ENCODE measurements around the gene EPS8L1. TPM values are rescaled to one million over a fixed set of nuclear protein-coding genes. Genes with fewer than 3 reads are reported as not detected.

The EPS8L1 gene
- total RNA-seq, 2 experiments from 2014 or later = 2.0 to 2.2 TPM

DNA sequence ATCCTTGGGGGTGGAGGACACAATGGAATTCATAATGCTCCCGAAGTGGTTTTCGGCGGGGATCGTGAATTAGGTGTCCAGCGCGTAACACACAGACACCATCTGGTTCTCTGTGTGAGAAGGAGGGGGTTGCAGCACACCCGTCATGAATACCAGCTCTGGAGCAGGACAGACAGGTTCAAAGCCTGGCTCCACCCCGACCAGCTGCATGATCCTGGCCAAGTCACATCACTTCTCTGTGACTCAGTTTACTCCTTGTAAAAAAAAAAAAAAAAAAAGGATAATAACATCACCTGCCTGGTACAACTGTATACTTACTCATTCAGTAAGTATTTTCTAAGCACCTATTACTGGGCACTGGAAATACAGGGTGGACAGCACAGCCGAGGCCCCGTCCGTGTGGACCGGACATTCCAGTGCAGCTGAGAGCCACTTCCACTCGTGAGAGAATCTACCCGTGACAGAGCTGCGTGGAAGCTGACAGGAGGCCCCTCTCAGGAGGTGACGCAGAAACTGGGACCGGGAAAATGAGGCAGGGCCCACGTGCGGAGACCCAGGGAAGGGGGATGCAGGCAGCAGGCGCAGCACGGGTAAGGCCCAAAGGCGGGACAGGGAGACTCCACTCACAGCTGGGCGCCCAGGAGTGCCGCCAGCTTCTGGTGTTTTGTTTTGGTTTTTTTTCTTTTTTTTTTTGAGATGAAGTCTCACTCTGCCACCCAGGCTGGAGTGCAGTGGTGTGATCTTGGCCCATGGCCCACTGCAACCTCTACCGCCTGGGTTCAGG is 24.7 kb upstream of the EPS8L1 start:
- Histone ChIP-seq H3K4me3 (ENCODE audit: low read length) (no peak overlapping the region), H3K27ac (ENCODE audit: low read depth in 1 of 2, low read length in 2 of 2) (no peak overlapping the region), H3K36me3 (ENCODE audit: insufficient read depth, low read length) (peaks cover 58% of the 10 kb centered on the region), H3K27me3 (ENCODE audit: control insufficient read depth in 1 of 2, insufficient read depth in 2 of 2, low read length in 2 of 2) (no peaks in the 10 kb centered on the region), H3K4me1 (ENCODE audit: insufficient read depth, low read length) (no peaks in the 10 kb centered on the region), H3K9me3 (ENCODE audit: control insufficient read depth in 1 of 2, insufficient read depth in 1 of 2, low read length in 2 of 2) (peaks cover 0 to 4% of the 10 kb centered on the region in 2 experiments)
- TF ChIP-seq, protein P1, sequence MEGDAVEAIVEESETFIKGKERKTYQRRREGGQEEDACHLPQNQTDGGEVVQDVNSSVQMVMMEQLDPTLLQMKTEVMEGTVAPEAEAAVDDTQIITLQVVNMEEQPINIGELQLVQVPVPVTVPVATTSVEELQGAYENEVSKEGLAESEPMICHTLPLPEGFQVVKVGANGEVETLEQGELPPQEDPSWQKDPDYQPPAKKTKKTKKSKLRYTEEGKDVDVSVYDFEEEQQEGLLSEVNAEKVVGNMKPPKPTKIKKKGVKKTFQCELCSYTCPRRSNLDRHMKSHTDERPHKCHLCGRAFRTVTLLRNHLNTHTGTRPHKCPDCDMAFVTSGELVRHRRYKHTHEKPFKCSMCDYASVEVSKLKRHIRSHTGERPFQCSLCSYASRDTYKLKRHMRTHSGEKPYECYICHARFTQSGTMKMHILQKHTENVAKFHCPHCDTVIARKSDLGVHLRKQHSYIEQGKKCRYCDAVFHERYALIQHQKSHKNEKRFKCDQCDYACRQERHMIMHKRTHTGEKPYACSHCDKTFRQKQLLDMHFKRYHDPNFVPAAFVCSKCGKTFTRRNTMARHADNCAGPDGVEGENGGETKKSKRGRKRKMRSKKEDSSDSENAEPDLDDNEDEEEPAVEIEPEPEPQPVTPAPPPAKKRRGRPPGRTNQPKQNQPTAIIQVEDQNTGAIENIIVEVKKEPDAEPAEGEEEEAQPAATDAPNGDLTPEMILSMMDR (IDR thresholded peaks at IDR 0.05) = no peak
- intact Hi-C loops (cut with DNase I, micrococcal nuclease) = no loop called here
- DNase-seq (no peak), ATAC-seq (ENCODE audit: poor library complexity) (no peak)
- no peaks in the 10 kb centered on the region for H3K9me3 Mint-ChIP-seq
- CTCF ChIA-PET = no interaction called here
- H3K4me1 Mint-ChIP-seq (ENCODE audit: low read depth) = no peaks in the 10 kb centered on the region
- no peak overlapping the region for H3K27ac Mint-ChIP-seq
- H3K36me3 Mint-ChIP-seq (ENCODE audit: low read depth) = peaks cover 69% of the 10 kb centered on the region
- H3K4me3 Mint-ChIP-seq = no peak overlapping the region
- POLR2A ChIA-PET = no interaction called here
- H3K27me3 Mint-ChIP-seq = no peaks in the 10 kb centered on the region

DNA sequence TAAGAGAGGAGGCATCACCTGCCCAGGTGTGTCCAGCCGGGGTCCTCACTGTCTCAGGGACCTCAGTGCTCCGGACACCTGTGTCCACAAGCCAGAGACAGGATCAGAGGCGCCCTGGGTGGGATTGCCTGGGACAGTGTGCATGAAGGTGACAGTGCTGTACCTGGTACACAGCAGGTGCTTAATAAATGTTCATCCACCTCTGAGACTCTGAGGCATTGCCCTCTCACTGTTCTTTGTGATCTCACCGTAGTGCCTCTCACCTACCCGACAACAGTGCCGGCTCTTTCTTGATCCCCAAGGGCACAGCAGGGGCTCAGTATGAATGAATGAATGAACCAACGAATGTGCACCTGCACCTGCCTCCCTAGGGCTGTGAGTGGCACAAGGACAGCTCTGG is 21.9 kb upstream of the EPS8L1 start:
- H3K27me3 ChIP-seq (ENCODE audit: control insufficient read depth in 1 of 2, insufficient read depth in 2 of 2, low read length in 2 of 2) = no peaks in the 10 kb centered on the region
- no peak overlapping the region for H3K27ac Mint-ChIP-seq
- H3K9me3 ChIP-seq (ENCODE audit: control insufficient read depth in 1 of 2, insufficient read depth in 1 of 2, low read length in 2 of 2) = peaks cover 0 to 4% of the 10 kb centered on the region in 2 experiments
- H3K36me3 ChIP-seq (ENCODE audit: insufficient read depth, low read length) = peaks cover 49% of the 10 kb centered on the region
- no peak overlapping the region for H3K4me3 Mint-ChIP-seq
- TF ChIP-seq, protein P1 (IDR thresholded peaks at IDR 0.05) = no peak
- H3K27ac ChIP-seq (ENCODE audit: low read depth in 1 of 2, low read length in 2 of 2) = no peak overlapping the region
- no peaks in the 10 kb centered on the region for H3K27me3 Mint-ChIP-seq
- H3K4me1 Mint-ChIP-seq (ENCODE audit: low read depth) = no peaks in the 10 kb centered on the region
- H3K9me3 Mint-ChIP-seq = no peaks in the 10 kb centered on the region
- intact Hi-C loops (cut with DNase I, micrococcal nuclease) = no loop called here
- ChIA-PET CTCF (no interaction called here), POLR2A (interaction anchor here (1.2 kb wide), 1 partner anchor 9 kb away, joined by 3 read pairs; the partner anchor contains the start of gene RDH13)
- H3K4me3 ChIP-seq (ENCODE audit: low read length) = no peak overlapping the region
- no peaks in the 10 kb centered on the region for H3K4me1 ChIP-seq (ENCODE audit: insufficient read depth, low read length)
- peaks cover 67% of the 10 kb centered on the region for H3K36me3 Mint-ChIP-seq (ENCODE audit: low read depth)
- DNase-seq = no peak
- ATAC-seq (ENCODE audit: poor library complexity) = no peak

DNA sequence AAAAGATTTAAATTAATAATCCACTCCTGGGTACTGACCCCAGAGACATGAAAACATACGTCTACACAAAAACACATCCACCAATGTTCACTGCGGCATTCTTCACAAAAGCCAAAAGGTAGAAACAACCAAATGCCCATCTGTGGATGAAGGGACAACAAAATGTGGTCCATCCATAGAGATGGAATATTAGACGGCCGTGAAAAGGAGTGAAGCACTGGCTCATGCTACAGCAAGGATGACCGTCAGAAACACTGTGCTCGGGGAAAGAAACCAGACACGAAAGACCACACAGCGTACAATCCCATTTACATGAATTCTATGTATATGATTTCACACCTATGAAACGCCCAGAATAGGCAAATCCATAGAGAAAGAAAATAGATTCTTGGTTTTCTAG is 18.8 kb upstream of the EPS8L1 start:
- CTCF ChIA-PET = no interaction called here
- ATAC-seq (ENCODE audit: poor library complexity) = no peak
- peaks cover 41% of the 10 kb centered on the region for H3K36me3 ChIP-seq (ENCODE audit: insufficient read depth, low read length)
- intact Hi-C loops (cut with DNase I, micrococcal nuclease) = no loop called here
- Mint-ChIP-seq H3K27ac (no peak overlapping the region), H3K9me3 (no peaks in the 10 kb centered on the region), H3K27me3 (no peaks in the 10 kb centered on the region), H3K4me3 (no peak overlapping the region), H3K36me3 (ENCODE audit: low read depth) (peaks cover 65% of the 10 kb centered on the region), H3K4me1 (ENCODE audit: low read depth) (no peaks in the 10 kb centered on the region)
- H3K27ac ChIP-seq (ENCODE audit: low read depth in 1 of 2, low read length in 2 of 2) = no peak overlapping the region
- no peak overlapping the region for H3K4me3 ChIP-seq (ENCODE audit: low read length)
- TF ChIP-seq, protein P1 (IDR thresholded peaks at IDR 0.05) = no peak
- no peaks in the 10 kb centered on the region for H3K9me3 ChIP-seq (ENCODE audit: control insufficient read depth in 1 of 2, insufficient read depth in 1 of 2, low read length in 2 of 2)
- DNase-seq = no peak
- H3K27me3 ChIP-seq (ENCODE audit: control insufficient read depth in 1 of 2, insufficient read depth in 2 of 2, low read length in 2 of 2) = no peaks in the 10 kb centered on the region
- peaks cover 7% of the 10 kb centered on the region for H3K4me1 ChIP-seq (ENCODE audit: insufficient read depth, low read length)
- POLR2A ChIA-PET = no interaction called here

All from CD4-positive, alpha-beta T cell (primary cell).